Glutamatergic neuron (in vitro differentiated cells): Measurements from ENCODE around the gene ANKS6. TPM values are rescaled to one million over a fixed set of nuclear protein-coding genes. Genes with fewer than 3 reads are reported as not detected.

Experiments used
- DNase-seq: peaks from one replicate; pipeline ENCODE4 v3.0.0; 2022
- H3K27ac Mint-ChIP-seq: one replicate; pipeline ENCODE4 v1.8.0; 2020; ENCODE audit warnings: mild to moderate bottlenecking, mixed read lengths, inconsistent platforms; ENCODE audit not compliant: unreplicated experiment
- H3K27me3 Mint-ChIP-seq: one replicate; pipeline ENCODE4 v1.8.0; 2020; ENCODE audit warnings: mild to moderate bottlenecking, moderate library complexity, mixed read lengths, inconsistent platforms; ENCODE audit not compliant: unreplicated experiment
- H3K36me3 Mint-ChIP-seq: one replicate; pipeline ENCODE4 v1.8.0; 2020; ENCODE audit warnings: mild to moderate bottlenecking, mixed read lengths, inconsistent platforms; ENCODE audit not compliant: unreplicated experiment
- H3K4me1 Mint-ChIP-seq: one replicate; pipeline ENCODE4 v1.8.0; 2020; ENCODE audit warnings: mild to moderate bottlenecking, low read depth, mixed read lengths, inconsistent platforms; ENCODE audit not compliant: unreplicated experiment
- H3K4me3 Mint-ChIP-seq: one replicate; pipeline ENCODE4 v1.8.0; 2020; ENCODE audit warnings: mild to moderate bottlenecking, mixed read lengths, inconsistent platforms; ENCODE audit not compliant: unreplicated experiment
- H3K9me3 Mint-ChIP-seq: one replicate; pipeline ENCODE4 v1.8.0; 2020; ENCODE audit warnings: mild to moderate bottlenecking, moderate library complexity, mixed read lengths, inconsistent platforms; ENCODE audit not compliant: unreplicated experiment
- total RNA-seq: library from RNA; stranded (reverse); fragmentation: NEBNext Ultra II Directional; extraction: Animal tissue kit (Norgen Biotek cat#: 25700); gene quantifications from one replicate; pipeline ENCODE4 v1.2.1, GENCODE V29; 2021; ENCODE audit not compliant: unreplicated experiment
- TF ChIP-seq, protein P1 (sequence below): fragments of 200-600 bp; sonication (generic); IDR thresholded peaks from one replicate; pipeline ENCODE4 v1.5.0; 2021; ENCODE audit not compliant: partially characterized antibody, unreplicated experiment

Gene ANKS6
- total RNA-seq, 1 donor from 2014 or later, result 15.9 TPM

DNA sequence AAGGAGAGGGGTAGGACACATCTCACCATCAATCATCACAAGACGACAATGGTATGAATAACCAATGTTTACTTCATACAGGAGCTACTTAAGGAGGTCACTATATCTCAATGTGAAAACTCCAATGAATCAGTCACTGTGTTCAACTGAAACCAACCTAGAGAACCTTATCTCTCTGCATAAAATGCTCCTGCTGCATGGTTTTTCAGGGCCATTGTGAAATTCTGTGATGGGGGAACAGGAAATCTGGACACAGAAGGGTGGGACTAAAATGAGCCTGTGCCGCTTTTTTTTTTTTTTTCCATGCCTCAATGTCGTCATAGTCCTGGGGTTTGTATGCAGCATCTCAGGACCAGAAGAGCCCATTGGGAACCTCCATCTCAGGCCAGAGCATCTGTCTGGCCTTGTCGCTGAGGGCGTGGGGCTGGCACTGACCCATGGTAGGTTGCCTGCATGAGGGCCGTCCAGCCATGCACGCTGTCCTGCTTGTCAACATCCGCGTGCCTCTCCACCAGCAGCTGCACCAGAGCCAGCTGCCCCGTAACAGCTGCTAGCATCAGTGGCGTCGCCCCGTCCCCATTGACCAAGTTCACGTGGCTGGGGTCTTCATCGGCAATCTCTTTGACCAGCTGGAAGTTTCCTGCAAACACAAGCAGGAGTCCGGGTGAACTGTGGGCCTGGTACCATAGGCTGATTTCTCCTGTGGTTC lies 12.7 kb downstream of the ANKS6 start:
- Mint-ChIP-seq H3K4me1 (peaks cover 23% of the 10 kb centered on the region), H3K9me3 (peaks cover 2% of the 10 kb centered on the region), H3K27me3 (peaks cover 3% of the 10 kb centered on the region), H3K36me3 (peaks cover 5% of the 10 kb centered on the region), H3K4me3 (no peak overlapping the region), H3K27ac (no peak overlapping the region)
- no peak for DNase-seq
- TF ChIP-seq, protein P1, sequence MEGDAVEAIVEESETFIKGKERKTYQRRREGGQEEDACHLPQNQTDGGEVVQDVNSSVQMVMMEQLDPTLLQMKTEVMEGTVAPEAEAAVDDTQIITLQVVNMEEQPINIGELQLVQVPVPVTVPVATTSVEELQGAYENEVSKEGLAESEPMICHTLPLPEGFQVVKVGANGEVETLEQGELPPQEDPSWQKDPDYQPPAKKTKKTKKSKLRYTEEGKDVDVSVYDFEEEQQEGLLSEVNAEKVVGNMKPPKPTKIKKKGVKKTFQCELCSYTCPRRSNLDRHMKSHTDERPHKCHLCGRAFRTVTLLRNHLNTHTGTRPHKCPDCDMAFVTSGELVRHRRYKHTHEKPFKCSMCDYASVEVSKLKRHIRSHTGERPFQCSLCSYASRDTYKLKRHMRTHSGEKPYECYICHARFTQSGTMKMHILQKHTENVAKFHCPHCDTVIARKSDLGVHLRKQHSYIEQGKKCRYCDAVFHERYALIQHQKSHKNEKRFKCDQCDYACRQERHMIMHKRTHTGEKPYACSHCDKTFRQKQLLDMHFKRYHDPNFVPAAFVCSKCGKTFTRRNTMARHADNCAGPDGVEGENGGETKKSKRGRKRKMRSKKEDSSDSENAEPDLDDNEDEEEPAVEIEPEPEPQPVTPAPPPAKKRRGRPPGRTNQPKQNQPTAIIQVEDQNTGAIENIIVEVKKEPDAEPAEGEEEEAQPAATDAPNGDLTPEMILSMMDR, result no peak

DNA sequence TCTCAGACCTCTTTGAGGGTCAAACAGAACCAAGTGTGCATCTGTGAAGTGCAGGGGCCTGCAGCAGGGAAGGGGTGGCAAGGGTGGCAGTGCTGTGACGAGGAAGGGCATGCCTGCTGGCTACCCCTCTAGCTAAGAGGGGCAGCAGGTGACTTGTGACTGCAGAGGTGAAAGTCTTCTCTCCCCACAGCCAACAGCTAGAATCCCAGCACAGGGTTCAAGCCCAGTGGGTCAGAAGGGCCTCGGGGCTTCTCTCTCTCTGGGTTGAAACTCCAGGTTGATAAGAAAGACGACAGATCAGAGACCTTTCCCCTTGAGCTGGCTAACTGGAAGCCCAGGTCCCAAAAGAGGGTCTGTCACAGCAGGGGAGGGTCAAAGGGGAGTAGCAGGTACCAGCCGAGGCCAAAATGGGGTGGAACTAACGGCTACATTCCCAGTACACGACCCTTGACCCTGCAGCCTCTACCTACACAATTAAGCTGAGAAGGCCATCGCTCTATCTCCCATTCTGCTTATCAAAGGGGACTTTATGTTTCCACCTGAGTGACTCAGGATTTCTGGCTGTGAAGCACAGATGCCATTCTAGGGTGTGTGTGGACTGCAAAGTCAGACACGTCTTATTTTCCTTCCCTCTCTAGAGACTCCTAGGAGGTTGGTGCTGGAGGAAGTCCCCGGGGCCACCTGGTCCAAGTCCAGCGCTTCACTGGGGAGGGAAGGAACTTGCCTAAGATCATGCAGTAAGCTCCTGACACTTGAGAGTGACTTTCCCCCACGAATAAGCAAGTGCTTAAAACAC lies 14.6 kb downstream of the ANKS6 start:
- H3K27me3 Mint-ChIP-seq, result peaks cover 2% of the 10 kb centered on the region
- no peaks in the 10 kb centered on the region for H3K36me3 Mint-ChIP-seq
- no peak overlapping the region for H3K27ac Mint-ChIP-seq
- H3K9me3 Mint-ChIP-seq, result peaks cover 6% of the 10 kb centered on the region
- no peak for DNase-seq
- TF ChIP-seq, protein P1, result no peak
- no peak overlapping the region for H3K4me3 Mint-ChIP-seq
- H3K4me1 Mint-ChIP-seq, result peaks cover 32% of the 10 kb centered on the region

DNA sequence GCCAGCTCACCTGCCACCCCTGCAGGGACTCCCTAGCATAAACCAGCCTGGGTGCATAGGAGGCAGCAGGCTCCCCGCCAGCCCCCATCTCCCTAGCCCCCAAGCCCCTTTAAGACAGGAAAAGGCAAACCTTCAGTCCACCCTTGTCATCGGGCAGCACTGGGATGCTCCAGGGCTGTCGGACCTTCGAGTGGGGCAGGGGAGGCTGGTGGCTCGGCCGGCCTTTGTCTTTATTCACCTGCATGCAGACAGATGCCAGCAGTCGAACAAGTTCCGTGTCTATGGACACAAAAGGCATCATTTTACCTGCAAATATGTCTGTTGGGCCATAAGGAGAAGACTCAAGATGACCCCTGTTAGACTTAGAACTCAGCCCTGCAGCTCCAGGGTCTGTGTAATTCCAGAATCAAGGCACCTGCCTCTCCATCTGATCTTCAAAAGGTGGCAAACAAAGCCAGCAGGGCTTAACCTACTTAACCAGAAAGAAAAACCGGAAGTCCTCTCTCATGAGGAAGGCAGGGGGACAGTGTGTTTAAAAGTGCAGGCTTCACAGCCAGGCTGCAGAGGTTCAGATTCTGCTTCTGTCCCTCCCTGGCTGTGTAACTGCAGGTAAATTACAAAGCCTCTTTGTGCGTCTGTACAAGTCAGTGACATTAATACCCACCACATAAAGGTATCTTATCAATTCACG lies 16.2 kb downstream of the ANKS6 start:
- H3K36me3 Mint-ChIP-seq, result no peaks in the 10 kb centered on the region
- H3K4me1 Mint-ChIP-seq, result peaks cover 29% of the 10 kb centered on the region
- peaks cover 2% of the 10 kb centered on the region for H3K27me3 Mint-ChIP-seq
- no peak for DNase-seq
- H3K9me3 Mint-ChIP-seq, result peaks cover 6% of the 10 kb centered on the region
- no peak overlapping the region for H3K4me3 Mint-ChIP-seq
- no peak overlapping the region for H3K27ac Mint-ChIP-seq
- TF ChIP-seq, protein P1, result no peak

DNA sequence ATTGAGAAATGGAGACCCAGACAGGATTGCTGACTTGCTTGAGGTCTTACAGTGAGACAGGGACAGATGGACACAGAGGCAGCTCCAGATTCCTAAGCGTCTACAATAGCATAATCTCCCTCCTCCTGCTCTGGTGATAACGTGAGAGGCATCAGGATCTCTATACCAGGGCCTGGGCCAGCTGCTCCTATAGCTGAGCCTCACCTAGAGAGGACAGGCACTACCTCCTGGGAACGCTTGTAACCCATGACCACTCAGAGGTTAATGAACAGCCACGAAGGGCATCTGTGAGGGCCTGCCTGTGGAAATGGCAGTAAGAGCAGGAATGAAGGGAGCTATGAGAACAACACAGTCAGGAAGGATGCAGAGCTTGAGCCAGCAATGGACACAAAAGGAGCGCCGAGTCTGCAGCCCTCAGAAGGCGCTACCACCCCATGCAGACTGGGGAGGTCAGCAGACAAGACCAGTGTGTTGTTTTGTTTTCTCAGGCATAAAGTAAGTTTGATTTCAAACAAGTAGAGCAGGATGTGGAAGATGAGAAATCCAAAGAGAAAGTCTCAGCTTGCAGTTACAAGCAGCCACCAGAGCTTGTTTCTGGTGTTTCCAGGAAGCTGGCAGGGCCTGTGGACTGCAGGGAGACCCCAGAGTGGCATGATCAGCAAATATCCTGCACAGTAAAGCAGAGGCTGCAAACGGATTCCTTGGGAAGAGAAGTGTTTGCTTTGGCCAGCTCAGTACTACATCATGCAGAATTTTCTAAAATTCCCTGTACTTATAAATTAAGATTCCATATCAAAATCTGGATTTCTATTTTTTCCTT lies 17.4 kb downstream of the ANKS6 start:
- TF ChIP-seq, protein P1, result no peak
- Mint-ChIP-seq H3K9me3 (peaks cover 6% of the 10 kb centered on the region), H3K27ac (peak overlapping the region; percentile 65), H3K36me3 (no peaks in the 10 kb centered on the region), H3K4me3 (no peak overlapping the region), H3K4me1 (peaks cover 21% of the 10 kb centered on the region), H3K27me3 (peaks cover 2% of the 10 kb centered on the region)
- DNase-seq, result peak; percentile 43
